AG04450 (cell line): ENCODE results near the gene EPHA3. TPM values are rescaled to one million over a fixed set of nuclear protein-coding genes. Genes with fewer than 3 reads are reported as not detected.

Source experiments
- CTCF ChIA-PET: fragments of 300-600, 350-600 bp; formaldehyde crosslinking; extraction: SDS; loops from one replicate; lab custom pipeline; 2022; ENCODE audit warnings: antibody characterized with exemption, inconsistent platforms; lab: Charles Lee
- POLR2A ChIA-PET: fragments of 350-600 bp; formaldehyde crosslinking; extraction: SDS; loops from one replicate; lab custom pipeline; 2021; ENCODE audit warnings: antibody characterized with exemption, inconsistent platforms; lab: Yijun Ruan, JAX
- DNase-seq: peaks from one replicate; pipeline ENCODE4 v3.0.0-alpha.2; 2011; ENCODE audit warnings: low read depth, low spot score
- H3K27ac ChIP-seq: one replicate; pipeline ENCODE4 v1.5.1; 2012; ENCODE audit warnings: low read depth, low read length, control low read depth
- H3K27me3 ChIP-seq: one replicate; pipeline ENCODE4 v1.6.0; 2012; ENCODE audit warnings: low read length; ENCODE audit not compliant: control insufficient read depth, insufficient read depth
- H3K4me3 ChIP-seq: 2 replicates; pipeline ENCODE4 v1.5.1; 2011; ENCODE audit warnings: mild to moderate bottlenecking, low read depth, low read length, control low read depth
- H3K9me3 ChIP-seq: 2 replicates; pipeline ENCODE4 v1.5.1; 2012; ENCODE audit warnings: low read length; ENCODE audit not compliant: control insufficient read depth, insufficient read depth
- CTCF ChIP-seq: IDR thresholded peaks from 2 replicates; pipeline ENCODE4 v1.5.1; 2011; ENCODE audit warnings: low read depth, low read length, control low read depth, inconsistent platforms
- polyA plus RNA-seq: library from polyadenylated mRNA; depleted of rRNA; stranded (reverse); fragments of >200 nt; gene quantifications from 2 replicates; pipeline ENCODE4 v1.2.3, GENCODE V29; 2011

Gene EPHA3
- polyA plus RNA-seq, 1 experiment, result 0.04 TPM

- TF ChIP-seq CTCF, result no peak
- H3K27me3 ChIP-seq, result no peaks in the 10 kb centered on the region
- no peaks in the 10 kb centered on the region for H3K9me3 ChIP-seq
- CTCF ChIA-PET, result no interaction called here
- H3K4me3 ChIP-seq, result no peak overlapping the region
- POLR2A ChIA-PET, result no interaction called here
- DNase-seq, result no peak
- no peak overlapping the region for H3K27ac ChIP-seq
Observed at GRCh38 chr3:89072642-89073041, 34.8 kb upstream of the EPHA3 start.

GRCh38 chr3:89079944-89080343 lies 27.5 kb upstream of the EPHA3 start:
- no peak for TF ChIP-seq CTCF
- Histone ChIP-seq H3K4me3 (no peak overlapping the region), H3K9me3 (no peaks in the 10 kb centered on the region), H3K27ac (no peak overlapping the region), H3K27me3 (no peaks in the 10 kb centered on the region)
- POLR2A ChIA-PET, result no interaction called here
- DNase-seq, result no peak
- CTCF ChIA-PET, result no interaction called here

- no peak overlapping the region for H3K27ac ChIP-seq
- no peak overlapping the region for H3K4me3 ChIP-seq
- H3K9me3 ChIP-seq, result no peaks in the 10 kb centered on the region
- no peaks in the 10 kb centered on the region for H3K27me3 ChIP-seq
- TF ChIP-seq CTCF, result no peak
- ChIA-PET POLR2A (no interaction called here), CTCF (no interaction called here)
- DNase-seq, result no peak
Observed at GRCh38 chr3:89087851-89088250, 19.6 kb upstream of the EPHA3 start.

- ChIA-PET CTCF (interaction anchor here (0.7 kb wide), 2 partner anchors 53 to 413 kb away, joined by 5 to 7 read pairs; no protein-coding TSS in a partner anchor), POLR2A (no interaction called here)
- no peak for TF ChIP-seq CTCF
Observed at GRCh38 chr3:89098173-89098572, 9.2 kb upstream of the EPHA3 start.

GRCh38 chr3:89098964-89099585 lies 8.3 kb upstream of the EPHA3 start:
- H3K27me3 ChIP-seq, result no peaks in the 10 kb centered on the region
- POLR2A ChIA-PET, result no interaction called here
- H3K27ac ChIP-seq, result no peak overlapping the region
- CTCF ChIA-PET, result interaction anchor here (1.0 kb wide), 1 partner anchor 879 kb away, joined by 4 read pairs; no protein-coding TSS in a partner anchor
- no peak overlapping the region for H3K4me3 ChIP-seq
- no peaks in the 10 kb centered on the region for H3K9me3 ChIP-seq
- peak; percentile 99 for TF ChIP-seq CTCF
- peak; percentile 10 for DNase-seq

More at GRCh38 chr3:89098173-89098572, 9.2 kb upstream of the EPHA3 start:
- Histone ChIP-seq H3K9me3 (no peaks in the 10 kb centered on the region), H3K27me3 (no peaks in the 10 kb centered on the region), H3K4me3 (no peak overlapping the region), H3K27ac (no peak overlapping the region)
- DNase-seq, result no peak
